ENCODE measurements around the gene ANO4. TPM values are rescaled to one million over a fixed set of nuclear protein-coding genes. Genes with fewer than 3 reads are reported as not detected.

Gene ANO4
- total and polyA plus RNA-seq, 2 of the 8 experiments (the other 6 are each of a cell fraction or from before 2014, with no cell fraction given): 1.1 to 3.4 TPM

DNA sequence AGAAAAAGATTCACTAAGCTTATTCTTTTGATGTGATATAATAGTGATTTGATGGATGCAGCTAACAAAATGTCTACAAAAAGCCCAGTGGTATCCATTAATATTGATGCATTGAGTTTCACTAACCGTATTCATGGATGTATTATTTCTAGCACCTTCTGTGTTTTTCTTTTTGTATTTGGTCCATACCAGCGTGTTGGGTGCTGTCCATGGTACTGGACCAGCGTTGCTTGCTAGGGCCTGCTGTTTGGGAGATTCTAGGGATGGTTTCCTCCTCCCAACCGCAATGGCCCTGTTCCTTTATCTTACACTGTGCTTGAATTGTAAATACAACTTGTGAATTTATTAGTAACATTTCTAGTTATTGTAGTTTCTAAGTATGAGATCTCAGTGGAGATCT is 31.7 kb downstream of the ANO4 start:
- 53% methylated on average over 4 of the region's 4 CpGs; no CpG with 5 or more reads in 1 of the 2 experiments for WGBS, 2 experiments (ENCODE audit: extremely low coverage in 1 of 2, insufficient coverage in 1 of 2, insufficient read length in 1 of 2, insufficient replicate concordance in 2 of 2, low coverage in 1 of 2, low lambda C conversion rate in 2 of 2, missing lambda C conversion rate in 1 of 2)
- Histone ChIP-seq H3K27ac (ENCODE audit: low read depth, low read length) (no peak overlapping the region), H2AK5ac (ENCODE audit: low read depth, low read length) (no peak overlapping the region), H3K9ac (replicated peaks in 1 of 4; ENCODE audit: extremely low read depth in 1 of 4, low read depth in 3 of 4, low read length in 3 of 4) (no peak overlapping the region), H3K4me3 (ENCODE audit: extremely low read depth in 1 of 4, insufficient read depth in 2 of 4, low read depth in 3 of 4, low read length in 4 of 4) (no peak overlapping the region), H4K8ac (ENCODE audit: extremely low read depth, insufficient read depth, low read length) (no peak overlapping the region), H3K23me2 (ENCODE audit: low read depth, low read length) (no peaks in the 10 kb centered on the region), H2BK12ac (ENCODE audit: low read depth, low read length) (no peak overlapping the region), H4K5ac (ENCODE audit: insufficient read length, low read depth, low read length) (no peak overlapping the region), H4K91ac (replicated peaks; ENCODE audit: insufficient read length, low read length) (no peak overlapping the region), H2BK15ac (ENCODE audit: low read length) (no peak overlapping the region), H2BK5ac (ENCODE audit: low read depth, low read length) (no peak overlapping the region), H3K18ac (ENCODE audit: extremely low read depth, low read length) (no peak overlapping the region), H2BK120ac (replicated peaks; ENCODE audit: low read depth, low read length) (no peak overlapping the region), H3K56ac (replicated peaks; ENCODE audit: insufficient read length, low read depth, low read length) (no peak overlapping the region), H2BK20ac (ENCODE audit: low read length) (no peak overlapping the region), H3K14ac (ENCODE audit: insufficient read length) (no peak overlapping the region), H3K9me3 (ENCODE audit: insufficient read depth in 2 of 2, low read depth in 1 of 2, low read length in 1 of 2) (no peaks in the 10 kb centered on the region), H3K27me3 (replicated peaks in 1 of 4; ENCODE audit: control insufficient read depth in 3 of 4, extremely low read depth in 1 of 4, insufficient read depth in 3 of 4, low read length in 3 of 4) (no peaks in the 10 kb centered on the region), H3K4me2 (ENCODE audit: insufficient read depth in 1 of 2, low read depth in 2 of 2, low read length in 2 of 2) (no peak overlapping the region), H3K4me1 (replicated peaks in 1 of 4; ENCODE audit: control insufficient read depth in 3 of 4, insufficient read depth in 4 of 4, low read length in 3 of 4) (no peaks in the 10 kb centered on the region; a peak in 1 of 7 replicates), H3K4ac (replicated peaks; ENCODE audit: insufficient read length, low read depth, low read length) (no peak overlapping the region), H2AFZ (ENCODE audit: low read length) (no peak overlapping the region), H3K79me1 (ENCODE audit: low read depth, low read length) (no peaks in the 10 kb centered on the region), H3K79me2 (ENCODE audit: control insufficient read depth in 1 of 2, insufficient read depth in 2 of 2, low read length in 2 of 2) (no peaks in the 10 kb centered on the region), H3K23ac (ENCODE audit: insufficient read length) (no peak overlapping the region), H3K36me3 (ENCODE audit: control insufficient read depth in 2 of 4, insufficient read depth in 4 of 4, low read length in 3 of 4) (no peaks in the 10 kb centered on the region), H4K20me1 (replicated peaks in 1 of 2; ENCODE audit: control insufficient read depth in 1 of 2, insufficient read depth in 2 of 2, low read length in 2 of 2) (no peaks in the 10 kb centered on the region)
- DNase-seq (ENCODE audit: low read depth in 1 of 2, low spot score in 2 of 2): peak in 1 of 2 experiments; percentile 72
- TF ChIP-seq MAX (IDR thresholded peaks at IDR 0.05) (peak; percentile 32; the same call in 1 of the 2 replicates), SIX5 (IDR thresholded peaks at IDR 0.05; ENCODE audit: low read depth, low read length) (no peak), HDAC6 (IDR thresholded peaks at IDR 0.05; ENCODE audit: low read depth, low read length) (no peak), SIN3A (conservative IDR thresholded peaks at IDR 0.05 in 1 of 2, IDR thresholded peaks at IDR 0.05 in 1 of 2; ENCODE audit: low read depth in 1 of 2, low read length in 2 of 2) (peak in 1 of 2 experiments; percentile 56; a peak in 1 of 4 replicates), SUZ12 (IDR thresholded peaks at IDR 0.05; ENCODE audit: low read length) (no peak)
- peak; percentile 84 for FAIRE-seq
- CTCF ChIA-PET (ENCODE audit: partially characterized antibody): interaction anchor here (0.7 to 2.6 kb wide), 7 partner anchors 14 to 169 kb away, joined by 3 to 9 read pairs (median 3); no protein-coding TSS in a partner anchor
- POLR2A ChIA-PET (ENCODE audit: partially characterized antibody): no interaction called here
